PC-3 (cell line): Measurements from ENCODE around the gene GRIK1. TPM values are rescaled to one million over a fixed set of nuclear protein-coding genes. Genes with fewer than 3 reads are reported as not detected.
A peak's percentile ranks its signal among the peaks of the same experiment; 100 is the strongest.

ENCODE experiments used
- ATAC-seq: fragments of 200-7000 bp; cut with Tn5 transposase; 2 replicates; pipeline ENCODE4 v1.9.1; 2020; ENCODE audit warnings: mild to moderate bottlenecking, moderate library complexity
- BruUV-seq: library from RNA; stranded (reverse); fragments of 400-500 nt; replicated peaks from 2 replicates; lab custom pipeline; 2021; lab: Mats Ljungman, UMichigan
- CTCF ChIA-PET: fragments of 300-600 bp; sonication (Branson Sonifier 250); formaldehyde crosslinking; loops from one replicate; lab custom pipeline; 2022; ENCODE audit warnings: antibody characterized with exemption; lab: Charles Lee
- POLR2A ChIA-PET: fragments of 300-600 bp; sonication (Branson Sonifier 250); formaldehyde crosslinking; loops from one replicate; lab custom pipeline; 2022; ENCODE audit warnings: antibody characterized with exemption; ENCODE audit not compliant: unreplicated experiment; lab: Charles Lee
- DNase-seq: peaks from one replicate; pipeline ENCODE4 v3.0.0-alpha.2; 2015
- H2AFZ ChIP-seq: fragments of 300-600 bp; sonication (generic); 2 replicates; pipeline ENCODE4 v1.6.0; 2016; ENCODE audit warnings: antibody characterized with exemption, low read length
- H3F3A ChIP-seq: fragments of 300-600 bp; sonication (generic); one replicate; pipeline ENCODE4 v1.6.0; 2017; ENCODE audit warnings: antibody characterized with exemption, low read length, control low read depth, mild to moderate bottlenecking; ENCODE audit not compliant: unreplicated experiment
- H3K27ac ChIP-seq: fragments of 300-600 bp; sonication (generic); 2 replicates; pipeline ENCODE4 v1.5.1; 2016; ENCODE audit warnings: mild to moderate bottlenecking, low read length
- H3K27me3 ChIP-seq: fragments of 300-600 bp; sonication (generic); 2 replicates; pipeline ENCODE4 v1.6.1; 2016; ENCODE audit warnings: low read length, mixed read lengths
- H3K36me3 ChIP-seq: fragments of 300-600 bp; sonication (generic); 2 replicates; pipeline ENCODE4 v1.6.1; 2016; ENCODE audit warnings: low read depth, mixed run types, low read length, mixed read lengths
- H3K4me1 ChIP-seq: fragments of 300-600 bp; sonication (generic); 2 replicates; pipeline ENCODE4 v1.5.1; 2016; ENCODE audit warnings: low read length; ENCODE audit not compliant: insufficient read depth
- H3K4me2 ChIP-seq: fragments of 300-600 bp; sonication (generic); 2 replicates; pipeline ENCODE4 v1.6.0; 2016; ENCODE audit warnings: low read length
- H3K4me3 ChIP-seq: fragments of 300-600 bp; sonication (generic); 2 replicates; pipeline ENCODE4 v1.5.1; 2016; ENCODE audit warnings: mild to moderate bottlenecking, low read length, mixed read lengths
- H3K79me2 ChIP-seq: fragments of 300-600 bp; sonication (generic); 2 replicates; pipeline ENCODE4 v1.6.1; 2017; ENCODE audit warnings: low read length, mixed read lengths
- H3K9ac ChIP-seq: fragments of 300-600 bp; sonication (generic); 2 replicates; pipeline ENCODE4 v1.6.0; 2016; ENCODE audit warnings: mild to moderate bottlenecking, low read length
- H3K9me2 ChIP-seq: fragments of 300-600 bp; sonication (generic); replicated peaks from 2 replicates; pipeline ENCODE4 v1.6.1; 2016; ENCODE audit warnings: mixed run types, low read length, mixed read lengths
- H3K9me3 ChIP-seq: fragments of 300-600 bp; sonication (generic); 2 replicates; pipeline ENCODE4 v1.6.1; 2016; ENCODE audit warnings: low read length, mixed read lengths
- H4K20me1 ChIP-seq: fragments of 300-600 bp; sonication (generic); 2 replicates; pipeline ENCODE4 v1.6.1; 2016; ENCODE audit warnings: low read length, mixed read lengths
- EZH2 ChIP-seq: fragments of 300-600 bp; sonication (generic); IDR thresholded peaks from one replicate; pipeline ENCODE4 v1.6.1; 2017; ENCODE audit warnings: antibody characterized with exemption, mild to moderate bottlenecking, low read length; ENCODE audit not compliant: unreplicated experiment
- EZH2phosphoT487 ChIP-seq: fragments of 300-600 bp; sonication (generic); IDR thresholded peaks from 2 replicates; pipeline ENCODE4 v1.6.1; 2018; ENCODE audit warnings: mild to moderate bottlenecking, antibody characterized with exemption, low read length, borderline replicate concordance
- intact Hi-C: fragments of 100-400 bp; cut with micrococcal nuclease; formaldehyde crosslinking; loops from 2 replicates; pipeline ENCODE4 v1.9.0; 2023
- total RNA-seq: library from RNA; depleted of rRNA; stranded (reverse); fragments of >200 nt; gene quantifications from 2 replicates; pipeline ENCODE4 v1.2.3, GENCODE V29; 2014
- TF ChIP-seq, protein P1 (sequence below): fragments of 300-600 bp; sonication (generic); conservative IDR thresholded peaks from 2 replicates; pipeline ENCODE4 v1.5.1; 2017; ENCODE audit warnings: antibody characterized with exemption, low read depth, mild to moderate bottlenecking, low read length

GRIK1 gene
- total RNA-seq, 1 experiment from 2014 or later, result not detected

DNA sequence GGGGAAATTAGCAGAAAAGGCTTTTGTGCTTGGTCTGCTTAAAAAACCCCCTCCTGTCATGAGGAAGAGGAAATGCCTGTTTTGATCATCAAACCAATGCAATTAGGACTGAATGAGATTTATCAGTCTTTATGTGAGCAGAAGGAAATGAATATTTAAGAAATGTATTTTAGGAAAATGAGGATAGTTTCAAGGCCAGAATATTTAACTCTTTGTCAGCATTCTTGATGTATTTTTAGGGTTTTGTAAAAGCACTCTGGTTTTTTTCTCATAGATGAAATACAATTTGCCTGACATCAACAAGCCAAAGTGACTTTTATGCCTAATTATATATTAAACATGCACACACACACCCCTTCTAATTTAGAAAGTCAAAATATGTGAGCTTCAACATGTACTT is 213.8 kb downstream of the GRIK1 start:
- CTCF ChIA-PET, result no interaction called here
- H3K27me3 ChIP-seq, result peaks cover 13% of the 10 kb centered on the region; the same call in 1 of the 2 replicates
- H3K27ac ChIP-seq, result no peak overlapping the region
- H3F3A ChIP-seq, result no peaks in the 10 kb centered on the region
- no peak overlapping the region for H2AFZ ChIP-seq
- H4K20me1 ChIP-seq, result no peaks in the 10 kb centered on the region
- POLR2A ChIA-PET, result no interaction called here
- TF ChIP-seq EZH2phosphoT487, result no peak
- TF ChIP-seq, protein P1, sequence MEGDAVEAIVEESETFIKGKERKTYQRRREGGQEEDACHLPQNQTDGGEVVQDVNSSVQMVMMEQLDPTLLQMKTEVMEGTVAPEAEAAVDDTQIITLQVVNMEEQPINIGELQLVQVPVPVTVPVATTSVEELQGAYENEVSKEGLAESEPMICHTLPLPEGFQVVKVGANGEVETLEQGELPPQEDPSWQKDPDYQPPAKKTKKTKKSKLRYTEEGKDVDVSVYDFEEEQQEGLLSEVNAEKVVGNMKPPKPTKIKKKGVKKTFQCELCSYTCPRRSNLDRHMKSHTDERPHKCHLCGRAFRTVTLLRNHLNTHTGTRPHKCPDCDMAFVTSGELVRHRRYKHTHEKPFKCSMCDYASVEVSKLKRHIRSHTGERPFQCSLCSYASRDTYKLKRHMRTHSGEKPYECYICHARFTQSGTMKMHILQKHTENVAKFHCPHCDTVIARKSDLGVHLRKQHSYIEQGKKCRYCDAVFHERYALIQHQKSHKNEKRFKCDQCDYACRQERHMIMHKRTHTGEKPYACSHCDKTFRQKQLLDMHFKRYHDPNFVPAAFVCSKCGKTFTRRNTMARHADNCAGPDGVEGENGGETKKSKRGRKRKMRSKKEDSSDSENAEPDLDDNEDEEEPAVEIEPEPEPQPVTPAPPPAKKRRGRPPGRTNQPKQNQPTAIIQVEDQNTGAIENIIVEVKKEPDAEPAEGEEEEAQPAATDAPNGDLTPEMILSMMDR, result no peak
- no peak for TF ChIP-seq EZH2
- H3K4me3 ChIP-seq, result no peak overlapping the region
- no TSS peak for BruUV-seq
- no peak overlapping the region for H3K4me2 ChIP-seq
- ATAC-seq, result no peak
- H3K9me2 ChIP-seq, result no peaks in the 10 kb centered on the region
- no peaks in the 10 kb centered on the region for H3K36me3 ChIP-seq
- H3K9me3 ChIP-seq, result no peaks in the 10 kb centered on the region
- no peak for DNase-seq
- no peaks in the 10 kb centered on the region for H3K79me2 ChIP-seq
- intact Hi-C loops, result no loop called here
- no peaks in the 10 kb centered on the region for H3K4me1 ChIP-seq
- no peak overlapping the region for H3K9ac ChIP-seq

DNA sequence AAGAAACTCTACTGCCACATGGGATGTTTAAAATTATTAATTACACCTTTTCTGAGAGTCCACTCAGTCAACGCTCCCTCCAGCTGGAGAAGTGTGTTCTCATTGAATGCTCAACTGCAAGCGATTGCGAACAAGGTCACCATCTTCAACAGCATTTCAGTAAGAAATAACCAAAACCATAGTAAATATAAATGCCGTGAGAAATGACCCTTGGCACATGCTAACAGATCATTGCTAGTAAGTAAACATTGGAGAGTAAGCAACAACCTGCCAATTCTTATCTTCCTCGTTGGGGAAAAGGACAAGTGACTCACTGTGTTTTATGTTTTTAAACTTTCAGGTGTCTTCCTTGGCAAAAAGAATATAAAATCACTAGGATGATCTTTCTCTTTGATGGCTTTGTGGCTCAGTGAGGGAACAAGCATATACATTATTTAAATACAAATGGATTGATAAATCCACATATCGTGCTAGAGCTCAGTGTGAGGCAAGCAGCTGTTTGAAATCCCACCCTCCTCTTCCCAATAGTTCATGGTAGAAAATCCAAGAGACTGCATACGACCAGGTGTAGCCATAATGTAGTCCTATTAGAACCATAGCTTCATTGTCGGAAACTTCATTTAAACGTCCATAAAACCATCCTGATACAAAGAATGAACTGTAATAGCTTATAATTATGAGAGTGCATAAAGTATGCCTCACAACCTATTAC is 214.6 kb downstream of the GRIK1 start:
- BruUV-seq, result no TSS peak
- POLR2A ChIA-PET, result no interaction called here
- Histone ChIP-seq H2AFZ (no peak overlapping the region), H3K36me3 (no peaks in the 10 kb centered on the region), H3K79me2 (no peaks in the 10 kb centered on the region), H4K20me1 (no peaks in the 10 kb centered on the region), H3K27ac (no peak overlapping the region), H3K4me2 (no peak overlapping the region), H3K9ac (no peak overlapping the region), H3F3A (no peaks in the 10 kb centered on the region), H3K4me3 (no peak overlapping the region), H3K9me3 (no peaks in the 10 kb centered on the region), H3K9me2 (no peaks in the 10 kb centered on the region), H3K4me1 (no peaks in the 10 kb centered on the region), H3K27me3 (peaks cover 13% of the 10 kb centered on the region; the same call in 1 of the 2 replicates)
- ATAC-seq (no peak), DNase-seq (peak; percentile 24)
- TF ChIP-seq, protein P1, result no peak
- TF ChIP-seq EZH2phosphoT487 (no peak), EZH2 (no peak)
- CTCF ChIA-PET, result no interaction called here
- intact Hi-C loops, result no loop called here

DNA sequence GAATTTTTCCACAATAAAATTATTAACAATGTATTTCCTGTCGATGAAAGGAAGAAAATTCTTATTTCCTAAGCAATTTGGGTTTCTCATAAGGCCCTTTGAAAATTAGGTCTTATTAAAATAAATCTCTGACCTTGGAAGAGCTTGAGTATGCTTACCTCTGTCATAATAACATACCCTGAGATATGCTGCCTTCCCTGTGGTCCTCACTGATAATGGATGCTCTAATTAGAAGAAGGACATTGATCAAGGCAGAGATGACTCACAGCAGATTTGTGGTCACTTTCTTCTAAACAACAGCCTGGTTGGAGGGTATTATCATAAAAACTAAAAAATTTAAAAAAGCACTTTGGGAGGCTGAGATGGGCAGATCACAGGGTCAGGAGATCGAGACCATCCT is 217.8 kb downstream of the GRIK1 start:
- no TSS peak for BruUV-seq
- H3F3A ChIP-seq, result no peaks in the 10 kb centered on the region
- ChIA-PET POLR2A (no interaction called here), CTCF (no interaction called here)
- H3K9ac ChIP-seq, result no peak overlapping the region
- H3K4me2 ChIP-seq, result no peak overlapping the region
- H4K20me1 ChIP-seq, result no peaks in the 10 kb centered on the region
- no peak overlapping the region for H3K4me3 ChIP-seq
- H3K27ac ChIP-seq, result no peak overlapping the region
- H3K9me2 ChIP-seq, result no peaks in the 10 kb centered on the region
- intact Hi-C loops, result no loop called here
- ATAC-seq (no peak), DNase-seq (no peak)
- no peak overlapping the region for H2AFZ ChIP-seq
- H3K27me3 ChIP-seq, result peaks cover 7% of the 10 kb centered on the region; the same call in 1 of the 2 replicates
- H3K9me3 ChIP-seq, result no peaks in the 10 kb centered on the region
- TF ChIP-seq EZH2, result no peak
- no peak for TF ChIP-seq EZH2phosphoT487
- TF ChIP-seq, protein P1, result no peak
- no peaks in the 10 kb centered on the region for H3K4me1 ChIP-seq
- no peaks in the 10 kb centered on the region for H3K36me3 ChIP-seq
- H3K79me2 ChIP-seq, result no peaks in the 10 kb centered on the region
